WERI-Rb-1 (cell line): ENCODE measurements around the gene TRPC6.

ENCODE experiments used
- DNase-seq: peaks from one replicate; pipeline ENCODE4 v3.0.0-alpha.2; 2020
- H3K27ac ChIP-seq: fragments of 250-450 bp; sonication (Bioruptor Pico); 2 replicates; pipeline ENCODE4 v1.5.1; 2020; ENCODE audit warnings: mild to moderate bottlenecking, moderate library complexity
- H3K27me3 ChIP-seq: fragments of 250-450 bp; sonication (Bioruptor Pico); 2 replicates; pipeline ENCODE4 v1.5.1; 2021; ENCODE audit warnings: mild to moderate bottlenecking, low read depth, moderate library complexity; ENCODE audit not compliant: insufficient read depth, severe bottlenecking
- H3K36me3 ChIP-seq: fragments of 250-450 bp; sonication (Bioruptor Pico); 2 replicates; pipeline ENCODE4 v1.5.1; 2020; ENCODE audit warnings: mild to moderate bottlenecking, moderate library complexity
- H3K4me3 ChIP-seq: 2 replicates; pipeline ENCODE4 v1.5.1; 2011; ENCODE audit warnings: low read depth, mild to moderate bottlenecking, control low read depth, low read length
- H3K9me3 ChIP-seq: fragments of 250-450 bp; sonication (Bioruptor Pico); 2 replicates; pipeline ENCODE4 v1.5.1; 2021; ENCODE audit warnings: mild to moderate bottlenecking, moderate library complexity; ENCODE audit not compliant: severe bottlenecking
- TF ChIP-seq, protein P1 (sequence below): IDR thresholded peaks from 2 replicates; pipeline ENCODE4 v1.5.1; 2011; ENCODE audit warnings: low read depth, mild to moderate bottlenecking, control low read depth, inconsistent platforms, low read length

The TRPC6 gene

DNA sequence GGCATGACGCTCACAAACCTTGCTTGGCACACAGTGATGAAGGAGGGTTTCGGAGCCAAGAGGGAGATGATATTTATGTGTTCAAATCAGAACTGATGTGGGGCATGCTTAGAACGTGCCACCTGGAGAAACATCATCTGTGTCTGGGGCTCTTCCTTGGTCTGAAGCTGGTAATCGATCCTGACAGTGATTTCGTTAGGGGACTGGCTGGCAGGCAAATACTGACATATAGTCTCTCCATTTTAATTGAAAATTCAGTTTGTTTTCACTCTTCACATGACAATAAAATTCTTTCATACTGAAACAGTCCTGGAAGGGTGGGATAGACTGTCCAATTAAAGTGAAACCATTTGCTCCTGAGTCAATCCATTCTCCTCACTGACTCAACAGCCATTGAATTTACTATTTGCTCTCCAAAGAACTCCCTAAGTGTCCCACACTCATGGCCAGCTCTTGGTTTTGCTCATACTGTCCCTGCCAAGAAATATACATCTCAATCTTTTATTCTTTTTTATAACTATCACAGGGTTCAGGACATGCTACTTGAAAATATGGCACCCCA, 134.8 kb downstream of the TRPC6 start:
- Histone ChIP-seq H3K36me3 (no peaks in the 10 kb centered on the region), H3K9me3 (no peaks in the 10 kb centered on the region), H3K4me3 (no peak overlapping the region), H3K27ac (no peak overlapping the region), H3K27me3 (no peaks in the 10 kb centered on the region)
- TF ChIP-seq, protein P1, sequence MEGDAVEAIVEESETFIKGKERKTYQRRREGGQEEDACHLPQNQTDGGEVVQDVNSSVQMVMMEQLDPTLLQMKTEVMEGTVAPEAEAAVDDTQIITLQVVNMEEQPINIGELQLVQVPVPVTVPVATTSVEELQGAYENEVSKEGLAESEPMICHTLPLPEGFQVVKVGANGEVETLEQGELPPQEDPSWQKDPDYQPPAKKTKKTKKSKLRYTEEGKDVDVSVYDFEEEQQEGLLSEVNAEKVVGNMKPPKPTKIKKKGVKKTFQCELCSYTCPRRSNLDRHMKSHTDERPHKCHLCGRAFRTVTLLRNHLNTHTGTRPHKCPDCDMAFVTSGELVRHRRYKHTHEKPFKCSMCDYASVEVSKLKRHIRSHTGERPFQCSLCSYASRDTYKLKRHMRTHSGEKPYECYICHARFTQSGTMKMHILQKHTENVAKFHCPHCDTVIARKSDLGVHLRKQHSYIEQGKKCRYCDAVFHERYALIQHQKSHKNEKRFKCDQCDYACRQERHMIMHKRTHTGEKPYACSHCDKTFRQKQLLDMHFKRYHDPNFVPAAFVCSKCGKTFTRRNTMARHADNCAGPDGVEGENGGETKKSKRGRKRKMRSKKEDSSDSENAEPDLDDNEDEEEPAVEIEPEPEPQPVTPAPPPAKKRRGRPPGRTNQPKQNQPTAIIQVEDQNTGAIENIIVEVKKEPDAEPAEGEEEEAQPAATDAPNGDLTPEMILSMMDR: no peak
- no peak for DNase-seq

DNA sequence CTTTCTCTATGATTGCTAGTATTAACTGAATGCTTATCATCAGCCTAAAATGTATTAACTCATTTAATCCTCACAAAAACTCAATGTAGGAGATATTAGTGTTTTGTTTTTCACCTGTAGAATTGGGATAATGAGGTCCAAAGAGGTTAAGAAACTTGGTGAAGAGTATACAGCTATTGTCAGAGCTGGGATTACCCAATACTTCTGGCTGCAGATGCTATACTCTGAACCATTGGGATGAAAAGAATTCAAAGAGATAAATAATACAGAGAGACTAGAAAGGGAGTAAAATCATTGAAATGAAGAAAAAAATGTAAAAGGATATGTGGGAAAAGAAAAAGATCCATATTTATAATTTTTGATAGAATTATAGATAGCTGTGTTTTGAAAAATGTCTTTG, 137.1 kb downstream of the TRPC6 start:
- no peak overlapping the region for H3K27ac ChIP-seq
- TF ChIP-seq, protein P1: no peak

DNA sequence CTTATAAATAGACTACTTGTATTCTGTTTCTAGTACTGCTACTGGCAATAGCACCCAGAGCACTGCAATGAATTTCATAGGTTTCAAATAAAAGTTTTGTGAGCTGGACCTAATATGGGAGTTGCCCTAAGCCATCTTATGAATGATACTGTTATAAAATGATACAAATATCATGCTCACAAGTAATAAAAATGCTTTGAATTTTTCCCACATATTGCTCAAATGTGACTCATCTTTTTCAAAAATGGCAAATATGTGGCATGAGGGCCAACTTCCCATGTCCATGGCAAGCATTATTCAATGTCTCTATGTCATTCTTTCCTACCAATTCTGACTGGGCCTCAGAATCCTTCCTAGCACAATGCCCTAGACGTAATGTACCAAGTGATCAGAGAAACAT, 137.6 kb downstream of the TRPC6 start:
- DNase-seq: no peak
- Histone ChIP-seq H3K27me3 (no peaks in the 10 kb centered on the region), H3K9me3 (no peaks in the 10 kb centered on the region), H3K4me3 (no peak overlapping the region), H3K27ac (no peak overlapping the region), H3K36me3 (no peaks in the 10 kb centered on the region)
- TF ChIP-seq, protein P1: no peak

More for the DNA sequence above, 137.1 kb downstream of the TRPC6 start:
- H3K4me3 ChIP-seq: no peak overlapping the region
- DNase-seq: no peak
- H3K36me3 ChIP-seq: no peaks in the 10 kb centered on the region
- no peaks in the 10 kb centered on the region for H3K27me3 ChIP-seq
- H3K9me3 ChIP-seq: no peaks in the 10 kb centered on the region

DNA sequence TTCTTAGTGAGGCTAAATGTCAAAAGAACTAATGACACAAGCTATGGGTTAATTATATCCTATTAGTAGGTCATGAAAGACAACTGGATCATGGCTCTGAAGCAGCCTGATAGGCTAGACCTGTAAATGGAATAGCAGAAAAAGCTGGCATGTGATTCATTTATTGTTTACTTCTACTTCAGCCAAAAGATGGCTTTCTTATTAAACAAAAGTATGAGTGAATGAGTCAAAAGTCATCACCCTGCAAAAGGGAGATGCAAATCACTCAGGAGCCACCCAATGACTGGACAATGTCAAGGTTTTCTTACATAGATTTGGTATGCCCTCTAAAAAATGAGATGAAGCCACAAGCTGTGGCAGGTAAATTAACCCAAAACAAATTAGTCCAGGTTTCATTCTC, 138.0 kb downstream of the TRPC6 start:
- Histone ChIP-seq H3K27me3 (no peaks in the 10 kb centered on the region), H3K36me3 (no peaks in the 10 kb centered on the region), H3K4me3 (no peak overlapping the region), H3K9me3 (no peaks in the 10 kb centered on the region), H3K27ac (no peak overlapping the region)
- TF ChIP-seq, protein P1: no peak
- no peak for DNase-seq

DNA sequence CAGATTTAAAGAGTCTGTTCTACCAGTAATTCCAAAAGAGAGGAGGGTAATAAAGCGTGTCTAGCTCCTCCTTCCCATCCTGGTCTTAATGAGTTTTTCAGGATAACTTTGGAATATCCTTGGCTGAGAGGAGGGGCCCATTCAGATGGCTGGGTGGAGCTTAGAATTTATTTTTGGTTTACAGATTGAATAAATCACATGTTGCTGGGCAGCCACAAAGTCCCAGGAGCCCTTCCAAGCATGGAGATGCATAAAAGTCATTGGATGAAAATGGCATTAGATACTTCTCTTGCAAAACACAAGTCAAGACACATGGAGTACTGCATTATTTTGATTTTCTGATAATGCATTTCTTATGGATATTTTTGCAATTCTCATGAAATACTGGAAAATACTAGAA, 139.0 kb downstream of the TRPC6 start:
- Histone ChIP-seq H3K36me3 (no peaks in the 10 kb centered on the region), H3K9me3 (no peaks in the 10 kb centered on the region), H3K4me3 (no peak overlapping the region), H3K27me3 (no peaks in the 10 kb centered on the region), H3K27ac (no peak overlapping the region)
- DNase-seq: no peak
- TF ChIP-seq, protein P1: no peak

DNA sequence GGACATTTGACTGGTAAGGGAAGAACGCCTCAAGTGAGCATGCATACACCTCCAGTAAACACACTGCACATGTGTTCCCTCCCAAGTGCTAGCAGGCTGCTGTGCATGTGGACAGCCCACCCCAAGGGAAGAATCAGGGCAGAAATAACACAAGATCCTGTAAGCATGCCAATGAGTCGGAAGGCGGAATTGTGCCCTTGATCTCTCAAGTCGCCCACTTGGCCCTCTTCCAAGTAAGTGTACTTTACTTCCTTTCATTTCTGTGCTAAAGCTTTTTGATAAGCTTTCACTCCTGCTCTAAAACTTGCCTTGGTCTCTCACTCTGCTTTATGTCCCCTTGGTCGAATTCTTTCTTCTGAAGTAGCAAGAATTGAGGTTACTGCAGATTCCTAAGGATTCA, 139.6 kb downstream of the TRPC6 start:
- DNase-seq: no peak
- H3K9me3 ChIP-seq: no peaks in the 10 kb centered on the region
- TF ChIP-seq, protein P1: no peak

More for the DNA sequence above, 139.6 kb downstream of the TRPC6 start:
- H3K27me3 ChIP-seq: no peaks in the 10 kb centered on the region
- no peaks in the 10 kb centered on the region for H3K36me3 ChIP-seq
- H3K27ac ChIP-seq: no peak overlapping the region
- no peak overlapping the region for H3K4me3 ChIP-seq
